Panc1 (cell line): ENCODE data around the gene COL6A1. TPM values are rescaled to one million over a fixed set of nuclear protein-coding genes. Genes with fewer than 3 reads are reported as not detected.
A peak's percentile ranks its signal among the peaks of the same experiment; 100 is the strongest.

ENCODE experiments used
- ATAC-seq: fragments of 200-7000 bp; cut with Tn5 transposase; 2 replicates; pipeline ENCODE4 v1.9.1; 2020; ENCODE audit warnings: mild to moderate bottlenecking, moderate library complexity
- BruUV-seq: library from RNA; stranded (reverse); fragments of 400-500 nt; replicated peaks from 2 replicates; lab custom pipeline; 2021; lab: Mats Ljungman, UMichigan
- CTCF ChIA-PET: fragments of 300-600 bp; sonication (Branson Sonifier 250); formaldehyde crosslinking; loops from one replicate; lab custom pipeline; 2022; ENCODE audit warnings: antibody characterized with exemption; lab: Charles Lee
- POLR2A ChIA-PET: fragments of 300-600 bp; sonication (Branson Sonifier 250); formaldehyde crosslinking; loops from one replicate; lab custom pipeline; 2022; ENCODE audit warnings: antibody characterized with exemption; lab: Charles Lee
- DNase-seq: peaks from one replicate; pipeline ENCODE4 v3.0.0-alpha.2; 2010; ENCODE audit warnings: low read depth, low spot score
- H3K27ac ChIP-seq: 2 replicates; pipeline ENCODE4 v1.5.1; 2011; ENCODE audit warnings: mild to moderate bottlenecking, low read length, inconsistent platforms
- H3K27me3 ChIP-seq: fragments of 200-500 bp; sonication (Bioruptor generic); 2 replicates; pipeline ENCODE4 v1.6.0; 2014; ENCODE audit warnings: low read length, inconsistent platforms; ENCODE audit not compliant: control insufficient read depth, insufficient read depth
- H3K36me3 ChIP-seq: fragments of 200-500 bp; sonication (Bioruptor generic); 2 replicates; pipeline ENCODE4 v1.5.1; 2014; ENCODE audit warnings: inconsistent platforms, mild to moderate bottlenecking, low read length, moderate library complexity; ENCODE audit not compliant: control insufficient read depth, insufficient read depth
- H3K4me1 ChIP-seq: 2 replicates; pipeline ENCODE4 v1.5.1; 2011; ENCODE audit warnings: inconsistent platforms, mild to moderate bottlenecking, low read length, moderate library complexity; ENCODE audit not compliant: control insufficient read depth, insufficient read depth
- H3K4me3 ChIP-seq, 2 experiments: 2 replicates each; pipeline ENCODE4 v1.5.1; 2011 to 2012; ENCODE audit warnings: low read depth in 2 of 2, low read length in 2 of 2, mild to moderate bottlenecking in 2 of 2, inconsistent platforms in 1 of 2, moderate library complexity in 1 of 2
- H3K9me3 ChIP-seq: fragments of 200-500 bp; sonication (Bioruptor generic); 2 replicates; pipeline ENCODE4 v1.5.1; 2014; ENCODE audit warnings: low read depth, mild to moderate bottlenecking, inconsistent platforms, low read length, moderate library complexity; ENCODE audit not compliant: control insufficient read depth, insufficient read depth
- POLR2AphosphoS5 ChIP-seq: IDR thresholded peaks from 2 replicates; pipeline ENCODE4 v1.6.1; 2012; ENCODE audit warnings: mild to moderate bottlenecking, low read depth, low read length, moderate library complexity
- SIN3A ChIP-seq: IDR thresholded peaks from 2 replicates; pipeline ENCODE4 v1.6.1; 2012; ENCODE audit warnings: low read depth, mild to moderate bottlenecking, low read length, moderate library complexity, borderline replicate concordance; ENCODE audit not compliant: insufficient read depth
- TCF7L2 ChIP-seq: IDR thresholded peaks from 2 replicates; pipeline ENCODE4 v1.6.1; 2011; ENCODE audit warnings: mild to moderate bottlenecking, low read depth, low read length, inconsistent platforms
- in situ Hi-C: cut with HindIII; loops from 2 replicates; pipeline ENCODE4 v1.10.0; 2016; ENCODE audit warnings: low sequenced_read_pairs, low pct_unique_long_range_greater_than_20kb
- intact Hi-C: fragments of 100-400 bp; cut with micrococcal nuclease; formaldehyde crosslinking; loops from one replicate; pipeline ENCODE4 v1.10.0; 2022; ENCODE audit not compliant: unreplicated experiment
- total RNA-seq: library from RNA; stranded (reverse); gene quantifications from one replicate; pipeline ENCODE4 v1.2.1, GENCODE V29; 2021; ENCODE audit not compliant: unreplicated experiment
- TF ChIP-seq, protein P1 (sequence below), 2 experiments: IDR thresholded peaks; 2 replicates each; pipeline ENCODE4 v1.6.1; 2011 to 2012; ENCODE audit warnings: low read depth in 2 of 2, control low read depth in 1 of 2, low read length in 1 of 2, mild to moderate bottlenecking in 1 of 2, moderate library complexity in 1 of 2; ENCODE audit not compliant: insufficient read depth in 1 of 2
- TF ChIP-seq, protein P2 (sequence below): fragments of 450-650 bp; IDR thresholded peaks from 2 replicates; pipeline ENCODE4 v1.5.1; 2017; ENCODE audit warnings: mild to moderate bottlenecking

COL6A1 gene
- total RNA-seq, 1 experiment from 2014 or later, result 34.2 TPM

DNA sequence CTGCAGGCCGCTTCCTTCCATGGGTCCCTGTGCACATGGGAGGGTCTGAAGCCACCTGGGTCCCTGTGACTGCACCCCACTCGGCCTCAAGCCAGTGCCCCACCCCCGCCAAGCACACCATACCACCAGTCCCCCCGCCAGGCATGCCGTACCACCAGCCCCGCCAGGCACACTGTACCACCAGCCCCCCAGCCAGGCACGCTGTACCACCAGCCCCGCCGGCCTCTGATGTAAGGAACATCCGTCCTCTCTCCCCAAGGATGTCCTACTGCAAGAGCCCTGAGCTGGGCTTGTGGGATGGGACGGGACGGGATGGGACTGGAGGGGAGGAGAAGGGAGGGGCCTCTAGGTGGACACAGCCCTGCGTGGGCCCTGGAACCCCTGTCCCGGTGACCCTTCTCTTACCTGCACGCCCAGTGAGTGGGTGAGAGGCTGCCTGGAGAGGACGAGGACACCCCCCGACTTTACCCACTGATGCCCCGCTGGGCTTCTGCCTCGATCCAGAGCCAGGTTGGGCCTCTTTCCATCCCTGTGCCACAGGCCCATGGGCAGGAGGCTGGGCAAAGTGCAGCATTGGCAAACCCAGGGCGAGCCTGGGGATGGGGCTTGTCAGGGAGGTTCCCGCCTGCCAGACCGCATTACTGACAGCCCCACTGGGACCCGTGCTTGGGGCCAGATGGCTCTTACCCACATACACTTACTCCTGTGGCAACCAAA lies 40.8 kb upstream of the COL6A1 start:
- CTCF ChIA-PET, result no interaction called here
- BruUV-seq, result no TSS peak
- no peak for ATAC-seq
- Histone ChIP-seq H3K4me3 (no peak overlapping the region), H3K27ac (no peak overlapping the region), H3K4me1 (no peaks in the 10 kb centered on the region), H3K9me3 (no peaks in the 10 kb centered on the region), H3K27me3 (no peaks in the 10 kb centered on the region), H3K36me3 (no peaks in the 10 kb centered on the region)
- no peak for DNase-seq
- POLR2A ChIA-PET, result no interaction called here
- intact Hi-C loops, result no loop called here
- in situ Hi-C loops, result no loop called here
- no peak for TF ChIP-seq POLR2AphosphoS5
- TF ChIP-seq, protein P1, sequence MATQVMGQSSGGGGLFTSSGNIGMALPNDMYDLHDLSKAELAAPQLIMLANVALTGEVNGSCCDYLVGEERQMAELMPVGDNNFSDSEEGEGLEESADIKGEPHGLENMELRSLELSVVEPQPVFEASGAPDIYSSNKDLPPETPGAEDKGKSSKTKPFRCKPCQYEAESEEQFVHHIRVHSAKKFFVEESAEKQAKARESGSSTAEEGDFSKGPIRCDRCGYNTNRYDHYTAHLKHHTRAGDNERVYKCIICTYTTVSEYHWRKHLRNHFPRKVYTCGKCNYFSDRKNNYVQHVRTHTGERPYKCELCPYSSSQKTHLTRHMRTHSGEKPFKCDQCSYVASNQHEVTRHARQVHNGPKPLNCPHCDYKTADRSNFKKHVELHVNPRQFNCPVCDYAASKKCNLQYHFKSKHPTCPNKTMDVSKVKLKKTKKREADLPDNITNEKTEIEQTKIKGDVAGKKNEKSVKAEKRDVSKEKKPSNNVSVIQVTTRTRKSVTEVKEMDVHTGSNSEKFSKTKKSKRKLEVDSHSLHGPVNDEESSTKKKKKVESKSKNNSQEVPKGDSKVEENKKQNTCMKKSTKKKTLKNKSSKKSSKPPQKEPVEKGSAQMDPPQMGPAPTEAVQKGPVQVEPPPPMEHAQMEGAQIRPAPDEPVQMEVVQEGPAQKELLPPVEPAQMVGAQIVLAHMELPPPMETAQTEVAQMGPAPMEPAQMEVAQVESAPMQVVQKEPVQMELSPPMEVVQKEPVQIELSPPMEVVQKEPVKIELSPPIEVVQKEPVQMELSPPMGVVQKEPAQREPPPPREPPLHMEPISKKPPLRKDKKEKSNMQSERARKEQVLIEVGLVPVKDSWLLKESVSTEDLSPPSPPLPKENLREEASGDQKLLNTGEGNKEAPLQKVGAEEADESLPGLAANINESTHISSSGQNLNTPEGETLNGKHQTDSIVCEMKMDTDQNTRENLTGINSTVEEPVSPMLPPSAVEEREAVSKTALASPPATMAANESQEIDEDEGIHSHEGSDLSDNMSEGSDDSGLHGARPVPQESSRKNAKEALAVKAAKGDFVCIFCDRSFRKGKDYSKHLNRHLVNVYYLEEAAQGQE (IDR thresholded peaks at IDR 0.05; ENCODE audit: insufficient read depth in 1 of 2, low read depth in 2 of 2, low read length in 1 of 2), result no peak
- no peak for TF ChIP-seq SIN3A
- TF ChIP-seq TCF7L2, result no peak
- TF ChIP-seq, protein P2, sequence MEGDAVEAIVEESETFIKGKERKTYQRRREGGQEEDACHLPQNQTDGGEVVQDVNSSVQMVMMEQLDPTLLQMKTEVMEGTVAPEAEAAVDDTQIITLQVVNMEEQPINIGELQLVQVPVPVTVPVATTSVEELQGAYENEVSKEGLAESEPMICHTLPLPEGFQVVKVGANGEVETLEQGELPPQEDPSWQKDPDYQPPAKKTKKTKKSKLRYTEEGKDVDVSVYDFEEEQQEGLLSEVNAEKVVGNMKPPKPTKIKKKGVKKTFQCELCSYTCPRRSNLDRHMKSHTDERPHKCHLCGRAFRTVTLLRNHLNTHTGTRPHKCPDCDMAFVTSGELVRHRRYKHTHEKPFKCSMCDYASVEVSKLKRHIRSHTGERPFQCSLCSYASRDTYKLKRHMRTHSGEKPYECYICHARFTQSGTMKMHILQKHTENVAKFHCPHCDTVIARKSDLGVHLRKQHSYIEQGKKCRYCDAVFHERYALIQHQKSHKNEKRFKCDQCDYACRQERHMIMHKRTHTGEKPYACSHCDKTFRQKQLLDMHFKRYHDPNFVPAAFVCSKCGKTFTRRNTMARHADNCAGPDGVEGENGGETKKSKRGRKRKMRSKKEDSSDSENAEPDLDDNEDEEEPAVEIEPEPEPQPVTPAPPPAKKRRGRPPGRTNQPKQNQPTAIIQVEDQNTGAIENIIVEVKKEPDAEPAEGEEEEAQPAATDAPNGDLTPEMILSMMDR, result no peak

DNA sequence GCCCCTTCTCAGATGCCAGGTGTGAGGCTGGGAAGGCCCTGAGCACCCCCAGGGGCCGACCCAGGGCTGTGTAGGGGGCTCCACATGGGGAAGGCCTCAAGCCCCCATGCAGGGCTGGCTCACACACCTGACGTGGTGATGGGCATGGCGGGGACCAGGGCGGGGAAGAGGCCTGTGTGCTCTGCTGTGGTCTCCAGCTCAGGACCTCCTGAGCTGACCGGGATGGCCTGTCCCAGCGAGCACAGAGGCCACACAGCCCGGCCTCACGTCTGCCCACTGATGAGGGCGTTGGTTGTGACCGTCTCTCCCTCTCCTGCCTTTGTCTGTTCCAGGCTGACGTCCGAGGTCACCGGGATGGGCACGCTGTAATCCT lies 40.2 kb upstream of the COL6A1 start:
- ATAC-seq (0 out of 2 replicates have a peak, but pooled peaks have one; percentile 18), DNase-seq (no peak)
- TF ChIP-seq, protein P2, result no peak
- TF ChIP-seq POLR2AphosphoS5 (no peak), SIN3A (no peak), TCF7L2 (no peak)
- TF ChIP-seq, protein P1 (IDR thresholded peaks at IDR 0.05; ENCODE audit: insufficient read depth in 1 of 2, low read depth in 2 of 2, low read length in 1 of 2), result no peak
- Histone ChIP-seq H3K4me1 (no peaks in the 10 kb centered on the region), H3K36me3 (no peaks in the 10 kb centered on the region), H3K9me3 (no peaks in the 10 kb centered on the region), H3K27ac (no peak overlapping the region), H3K27me3 (no peaks in the 10 kb centered on the region), H3K4me3 (no peak overlapping the region)
- in situ Hi-C loops, result no loop called here
- ChIA-PET CTCF (no interaction called here), POLR2A (no interaction called here)
- intact Hi-C loops, result no loop called here
- BruUV-seq, result no TSS peak
